Calu3 (cell line): Measurements from ENCODE around the gene PTPRF. TPM values are rescaled to one million over a fixed set of nuclear protein-coding genes. Genes with fewer than 3 reads are reported as not detected.

ENCODE experiments used
- BruUV-seq: library from RNA; stranded (reverse); fragments of 400-500 nt; replicated peaks from 2 replicates; lab custom pipeline; 2021; lab: Mats Ljungman, UMichigan
- CTCF ChIA-PET: fragments of 300-600 bp; sonication (Branson Sonifier 250); formaldehyde crosslinking; loops from one replicate; lab custom pipeline; 2022; ENCODE audit warnings: antibody characterized with exemption; lab: Charles Lee
- DNase-seq: peaks from one replicate; pipeline ENCODE4 v3.0.0; 2022
- H3K27ac Mint-ChIP-seq: one replicate; pipeline ENCODE4 v1.8.0; 2022; ENCODE audit warnings: mixed read lengths; ENCODE audit not compliant: unreplicated experiment
- H3K27me3 Mint-ChIP-seq: one replicate; pipeline ENCODE4 v1.8.0; 2022; ENCODE audit warnings: mixed read lengths; ENCODE audit not compliant: unreplicated experiment
- H3K36me3 Mint-ChIP-seq: one replicate; pipeline ENCODE4 v1.8.0; 2022; ENCODE audit warnings: mild to moderate bottlenecking, moderate library complexity, mixed read lengths; ENCODE audit not compliant: insufficient read depth, unreplicated experiment
- H3K4me1 Mint-ChIP-seq: one replicate; pipeline ENCODE4 v1.8.0; 2022; ENCODE audit warnings: mild to moderate bottlenecking, low read depth, mixed read lengths; ENCODE audit not compliant: unreplicated experiment
- H3K4me3 Mint-ChIP-seq: one replicate; pipeline ENCODE4 v1.8.0; 2022; ENCODE audit warnings: mild to moderate bottlenecking, low read depth, moderate library complexity, mixed read lengths; ENCODE audit not compliant: unreplicated experiment
- H3K9me3 Mint-ChIP-seq: one replicate; pipeline ENCODE4 v1.8.0; 2022; ENCODE audit warnings: low read depth, mixed read lengths; ENCODE audit not compliant: unreplicated experiment
- intact Hi-C: fragments of 100-400 bp; cut with micrococcal nuclease; formaldehyde crosslinking; loops from one replicate; pipeline ENCODE4 v1.10.0; 2022; ENCODE audit not compliant: unreplicated experiment
- total RNA-seq: library from RNA; stranded (reverse); gene quantifications from 2 replicates; pipeline ENCODE4 v1.2.3, GENCODE V29; 2022
- TF ChIP-seq, protein P1 (sequence below): fragments of 200-600 bp; IDR thresholded peaks from one replicate; pipeline ENCODE4 v1.8.0; 2022; ENCODE audit warnings: antibody characterized with exemption; ENCODE audit not compliant: unreplicated experiment

The PTPRF gene
- total RNA-seq, 1 experiment from 2014 or later, result 318 TPM

DNA sequence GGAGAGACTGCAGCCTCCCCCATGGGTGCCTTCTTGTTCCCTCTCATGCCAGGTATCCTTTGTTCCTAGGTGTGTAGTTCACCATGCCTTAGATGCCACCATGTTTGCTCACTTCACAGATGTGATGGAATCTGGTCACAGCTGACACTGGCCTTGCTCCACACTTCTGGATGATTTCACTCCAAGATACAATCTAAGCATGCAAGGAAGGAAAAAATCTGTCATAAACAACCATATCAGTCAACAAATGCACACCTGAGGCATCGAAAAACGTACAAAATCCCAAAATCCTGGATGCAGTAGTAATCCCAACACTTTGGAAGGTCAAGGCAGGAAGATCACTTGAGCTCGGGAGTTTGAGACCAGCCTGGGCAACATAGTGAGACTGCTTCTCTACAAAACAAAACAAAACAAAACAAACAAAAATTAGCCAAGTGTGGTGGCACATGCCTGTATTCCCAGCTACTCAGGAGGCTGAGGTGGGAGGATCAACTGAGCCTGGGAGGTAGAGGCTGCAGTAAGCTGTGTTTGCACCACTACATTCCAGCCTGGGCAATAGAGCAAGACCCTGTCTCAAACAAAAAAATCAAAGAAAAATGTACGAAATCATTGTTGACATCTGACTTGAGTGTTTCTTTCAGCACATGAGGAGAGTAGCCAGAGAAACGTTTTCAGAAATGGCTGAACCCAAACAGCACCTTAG lies 17.1 kb upstream of the PTPRF start:
- Mint-ChIP-seq H3K4me3 (no peak overlapping the region), H3K27ac (no peak overlapping the region), H3K4me1 (no peaks in the 10 kb centered on the region), H3K27me3 (no peaks in the 10 kb centered on the region), H3K9me3 (peaks cover 2% of the 10 kb centered on the region), H3K36me3 (no peaks in the 10 kb centered on the region)
- TF ChIP-seq, protein P1, sequence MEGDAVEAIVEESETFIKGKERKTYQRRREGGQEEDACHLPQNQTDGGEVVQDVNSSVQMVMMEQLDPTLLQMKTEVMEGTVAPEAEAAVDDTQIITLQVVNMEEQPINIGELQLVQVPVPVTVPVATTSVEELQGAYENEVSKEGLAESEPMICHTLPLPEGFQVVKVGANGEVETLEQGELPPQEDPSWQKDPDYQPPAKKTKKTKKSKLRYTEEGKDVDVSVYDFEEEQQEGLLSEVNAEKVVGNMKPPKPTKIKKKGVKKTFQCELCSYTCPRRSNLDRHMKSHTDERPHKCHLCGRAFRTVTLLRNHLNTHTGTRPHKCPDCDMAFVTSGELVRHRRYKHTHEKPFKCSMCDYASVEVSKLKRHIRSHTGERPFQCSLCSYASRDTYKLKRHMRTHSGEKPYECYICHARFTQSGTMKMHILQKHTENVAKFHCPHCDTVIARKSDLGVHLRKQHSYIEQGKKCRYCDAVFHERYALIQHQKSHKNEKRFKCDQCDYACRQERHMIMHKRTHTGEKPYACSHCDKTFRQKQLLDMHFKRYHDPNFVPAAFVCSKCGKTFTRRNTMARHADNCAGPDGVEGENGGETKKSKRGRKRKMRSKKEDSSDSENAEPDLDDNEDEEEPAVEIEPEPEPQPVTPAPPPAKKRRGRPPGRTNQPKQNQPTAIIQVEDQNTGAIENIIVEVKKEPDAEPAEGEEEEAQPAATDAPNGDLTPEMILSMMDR, result no peak
- intact Hi-C loops, result no loop called here
- CTCF ChIA-PET, result no interaction called here
- BruUV-seq, result no TSS peak
- DNase-seq, result no peak

DNA sequence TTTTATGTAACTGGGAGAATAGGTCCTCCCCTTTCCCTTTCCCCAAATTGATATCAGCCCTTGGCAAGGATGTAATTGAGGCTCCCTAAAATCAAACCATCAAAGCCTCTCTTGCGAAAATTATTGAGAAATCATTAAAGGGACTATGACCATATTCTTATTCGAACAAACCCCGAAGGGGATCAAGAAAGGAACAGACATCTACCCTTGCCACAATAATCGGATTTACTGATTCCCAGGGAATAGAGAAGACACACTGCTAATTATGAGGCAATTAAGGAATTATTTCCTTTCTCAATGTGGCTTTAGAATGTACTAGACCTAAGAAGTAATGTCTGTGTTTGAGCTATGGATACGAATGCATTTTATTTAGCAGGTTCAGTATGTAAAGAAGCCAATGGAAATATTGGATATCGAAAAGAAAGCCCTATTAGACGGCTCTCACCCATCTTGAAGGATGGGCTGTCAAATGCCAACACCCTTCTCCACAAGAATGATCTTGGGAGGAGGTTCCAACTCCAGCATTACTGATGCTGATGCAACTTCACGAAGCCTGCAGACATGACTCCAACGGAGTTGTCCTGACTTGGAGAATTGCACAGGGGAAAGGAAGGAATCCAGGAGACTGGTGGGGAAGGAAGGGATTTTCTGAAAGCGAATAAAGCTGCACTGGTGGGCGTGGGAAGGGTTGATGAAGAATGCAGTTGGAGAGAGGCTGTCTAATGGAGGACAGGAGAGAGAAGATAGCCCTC lies 11.6 kb upstream of the PTPRF start:
- intact Hi-C loops, result no loop called here
- H3K4me1 Mint-ChIP-seq, result peaks cover 18% of the 10 kb centered on the region
- H3K27ac Mint-ChIP-seq, result no peak overlapping the region
- peaks cover 10% of the 10 kb centered on the region for H3K9me3 Mint-ChIP-seq
- peaks cover 5% of the 10 kb centered on the region for H3K36me3 Mint-ChIP-seq
- no peak for DNase-seq
- TF ChIP-seq, protein P1, result no peak
- no peaks in the 10 kb centered on the region for H3K27me3 Mint-ChIP-seq
- no peak overlapping the region for H3K4me3 Mint-ChIP-seq
- no TSS peak for BruUV-seq
- CTCF ChIA-PET, result no interaction called here

DNA sequence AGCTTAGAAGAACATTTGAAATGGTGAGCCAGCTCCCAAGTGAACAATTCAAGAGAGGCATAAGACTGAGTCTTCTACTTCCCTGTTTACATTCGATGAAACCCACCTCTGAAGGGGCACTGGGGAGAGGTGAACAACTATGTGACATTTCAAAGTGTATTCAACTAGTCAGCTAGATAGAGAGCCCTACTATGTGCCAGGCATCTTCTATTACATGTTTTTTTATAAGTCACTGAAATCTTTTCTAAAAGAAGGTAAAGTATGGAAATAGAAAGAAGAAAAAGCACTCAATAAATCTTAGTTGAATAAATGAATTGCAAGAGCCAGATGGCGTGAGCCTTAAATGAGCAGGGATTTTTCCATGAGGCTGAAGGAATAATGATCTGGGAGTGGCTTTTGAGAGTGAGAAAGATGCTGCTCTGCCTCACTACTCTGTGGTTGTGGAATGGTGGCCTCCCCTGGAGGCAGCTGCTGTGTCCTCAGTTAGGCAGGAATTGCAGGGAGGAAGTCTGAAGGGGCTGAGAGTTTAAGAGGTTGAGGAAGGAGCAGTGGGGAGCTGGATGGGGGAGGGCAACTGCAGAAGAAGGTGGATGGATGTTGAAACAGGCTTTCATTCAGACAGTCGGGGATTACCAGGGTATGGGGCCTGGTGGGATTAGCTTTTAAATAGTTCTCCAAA lies 10.4 kb upstream of the PTPRF start:
- TF ChIP-seq, protein P1, result no peak
- Mint-ChIP-seq H3K9me3 (peaks cover 10% of the 10 kb centered on the region), H3K27ac (no peak overlapping the region), H3K36me3 (peaks cover 10% of the 10 kb centered on the region), H3K4me1 (peaks cover 28% of the 10 kb centered on the region), H3K27me3 (no peaks in the 10 kb centered on the region), H3K4me3 (no peak overlapping the region)
- intact Hi-C loops, result no loop called here
- CTCF ChIA-PET, result no interaction called here
- BruUV-seq, result no TSS peak
- no peak for DNase-seq

DNA sequence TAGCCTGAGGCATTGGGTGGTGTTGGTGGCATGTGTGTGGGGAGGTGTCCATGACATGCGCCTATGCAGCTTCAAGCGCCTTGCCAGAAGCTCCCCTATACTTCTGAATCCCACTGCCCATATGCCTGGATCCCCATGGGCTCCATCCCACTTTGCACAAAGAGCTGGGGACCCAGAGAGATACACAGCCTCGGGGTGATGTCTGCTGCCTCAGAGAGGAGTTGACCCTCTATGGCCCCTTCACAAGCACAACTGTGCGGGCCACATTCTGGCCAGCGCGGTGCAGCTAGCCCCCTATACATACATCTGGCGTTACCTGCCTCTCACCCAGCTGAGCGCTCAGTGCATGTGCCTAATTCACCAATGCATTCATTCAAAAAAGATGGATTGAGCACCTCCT lies 9.6 kb upstream of the PTPRF start:
- no TSS peak for BruUV-seq
- intact Hi-C loops, result no loop called here

More for the DNA sequence above, 9.6 kb upstream of the PTPRF start:
- H3K27me3 Mint-ChIP-seq, result no peaks in the 10 kb centered on the region
- peaks cover 37% of the 10 kb centered on the region for H3K4me1 Mint-ChIP-seq
- no peak for DNase-seq
- TF ChIP-seq, protein P1, result no peak
- CTCF ChIA-PET, result interaction anchor here (1.2 kb wide), 1 partner anchor 67 kb away, joined by 3 read pairs; the partner anchor contains the start of gene HYI
- peaks cover 11% of the 10 kb centered on the region for H3K36me3 Mint-ChIP-seq
- no peak overlapping the region for H3K27ac Mint-ChIP-seq
- H3K4me3 Mint-ChIP-seq, result no peak overlapping the region
- H3K9me3 Mint-ChIP-seq, result peaks cover 10% of the 10 kb centered on the region
